Esophagus muscularis mucosa (tissue), 4 donors: ENCODE measurements around the gene LILRB5. TPM values are rescaled to one million over a fixed set of nuclear protein-coding genes. Genes with fewer than 3 reads are reported as not detected.
"Not testable (repeated sequence)": the region's sequence is repeated elsewhere in the genome, so short reads cannot be mapped to it uniquely, and the experiment has no call there.

Source experiments
- DNase-seq: peaks from one replicate; pipeline ENCODE4 v3.0.0-alpha.2; 2017; ENCODE audit errors: extremely low spot score
- H3K27ac ChIP-seq, 4 donors: fragments of 200-600 bp; sonication (generic); replicated peaks in 1 of 4; 1 replicate in 3 of 4; 2 replicates in 1 of 4; pipeline ENCODE4 v1.5.1; 2016 to 2019; ENCODE audit warnings: mild to moderate bottlenecking in 1 of 4
- H3K27me3 ChIP-seq, 4 donors: fragments of 200-600 bp; sonication (generic); one replicate each; pipeline versions ENCODE4 v1.5.1 to v1.6.0; 2016 to 2019
- H3K36me3 ChIP-seq, 4 donors: fragments of 200-600 bp; sonication (generic); one replicate each; pipeline ENCODE4 v1.5.1; 2016 to 2019
- H3K4me1 ChIP-seq, 4 donors: fragments of 200-600 bp; sonication (generic); one replicate each; pipeline ENCODE4 v1.5.1; 2016 to 2019
- H3K4me3 ChIP-seq, 4 donors: fragments of 200-600 bp; sonication (generic); 1 replicate in 2 of 4; 2 replicates in 2 of 4; pipeline ENCODE4 v1.5.1; 2016 to 2019; ENCODE audit warnings: mild to moderate bottlenecking in 4 of 4, moderate library complexity in 1 of 4
- H3K9me3 ChIP-seq, 4 donors: fragments of 200-600 bp; sonication (generic); 1 replicate in 3 of 4; 2 replicates in 1 of 4; pipeline ENCODE4 v1.5.1; 2016 to 2019
- EP300 ChIP-seq: sonication (generic); formaldehyde crosslinking; IDR thresholded peaks from one replicate; pipeline ENCODE4 v1.6.1; 2017; ENCODE audit warnings: antibody characterized with exemption
- POLR2A ChIP-seq: fragments of 450-650 bp; IDR thresholded peaks from one replicate; pipeline ENCODE4 v1.6.1; 2017; ENCODE audit warnings: antibody characterized with exemption, moderate library complexity, mild to moderate bottlenecking, low read depth
- POLR2AphosphoS5 ChIP-seq, 2 donors: sonication (generic); formaldehyde crosslinking; IDR thresholded peaks; one replicate each; pipeline ENCODE4 v1.6.1; 2017; ENCODE audit warnings: antibody characterized with exemption in 2 of 2
- WGBS: methylation state at CpG from one replicate; pipeline ENCODE4 v1.1.5; 2018; 5-methylcytosine and 5-hydroxymethylcytosine counted together
- intact Hi-C: fragments of 100-400 bp; cut with DNase I; formaldehyde crosslinking; loops from one replicate; pipeline ENCODE4 v1.15.1; 2023
- total RNA-seq, 4 donors: library from RNA; depleted of rRNA; stranded (reverse); fragments of >200 nt; gene quantifications; one replicate each; pipeline versions ENCODE4 v1.1.0 to v1.2.1, GENCODE V29; 2016
- TF ChIP-seq, protein P1 (sequence below), 3 experiments: fragments of 200-600 bp in 2 of 3; fragments of 450-650 bp in 1 of 3; sonication (generic) in 2 of 3; IDR thresholded peaks; one replicate each; pipeline ENCODE4 v1.5.1; 2017 to 2019; ENCODE audit warnings: antibody characterized with exemption in 3 of 3, mild to moderate bottlenecking in 2 of 3, moderate library complexity in 1 of 3

Gene LILRB5
- total RNA-seq, 4 donors from 2014 or later = 16.6 to 26.6 (median 21.4) TPM

DNA sequence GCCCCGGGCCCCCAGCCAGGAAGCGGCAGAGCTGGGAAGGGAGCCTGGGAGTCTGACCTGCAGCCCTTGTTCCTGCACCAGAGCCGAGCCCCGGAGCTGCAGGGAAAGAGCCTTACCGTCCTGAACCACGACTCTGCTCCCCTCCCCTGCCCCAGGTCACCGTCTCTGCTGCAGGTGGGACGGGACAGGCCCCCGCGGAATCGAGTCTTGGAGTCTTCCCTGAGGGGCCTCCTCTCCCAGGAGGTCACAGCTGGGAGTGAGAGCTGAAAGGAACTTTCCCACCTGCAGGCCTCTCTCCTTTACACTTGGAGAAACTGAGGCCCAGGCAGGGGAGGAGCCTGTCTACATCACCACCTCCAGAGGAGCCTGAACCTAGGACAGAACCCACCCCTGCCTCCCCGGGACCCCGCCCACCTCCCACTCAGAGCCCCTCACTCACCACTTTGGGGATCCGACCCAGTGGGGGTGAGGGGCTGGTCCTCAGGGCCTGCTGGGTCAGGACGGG is 20.1 kb upstream of the LILRB5 start:
- DNase-seq = not testable (repeated sequence)

DNA sequence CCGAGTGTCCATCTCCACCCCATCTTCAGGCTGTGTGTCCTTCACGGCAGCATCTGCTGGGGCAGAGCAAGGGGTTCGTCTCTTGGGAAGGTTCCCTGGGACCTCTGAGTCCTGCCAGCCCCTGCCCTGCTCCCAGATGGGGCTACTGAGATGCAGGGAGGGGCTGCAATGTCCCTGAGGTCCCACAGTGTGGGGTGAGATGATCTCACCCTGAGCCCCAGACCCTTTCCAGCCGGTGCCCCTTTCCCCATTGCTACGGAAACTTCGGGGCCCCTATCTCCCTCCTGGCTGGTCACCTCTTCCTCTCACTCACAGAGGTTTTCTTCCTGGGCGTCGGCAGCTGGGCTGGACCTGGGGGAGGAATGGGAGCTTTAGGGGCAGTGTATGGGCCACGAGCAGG is 18.9 kb upstream of the LILRB5 start:
- Histone ChIP-seq H3K4me3 (no peak overlapping the region), H3K4me1 (no peaks in the 10 kb centered on the region), H3K9me3 (no peaks in the 10 kb centered on the region), H3K27me3 (peaks cover 0 to 81% (median 0%) of the 10 kb centered on the region in 4 donors), H3K27ac (no peak overlapping the region), H3K36me3 (no peaks in the 10 kb centered on the region)
- 68% methylated on average over 8 of the region's 9 CpGs for WGBS
- DNase-seq = no peak
- intact Hi-C loops = no loop called here
- TF ChIP-seq EP300 (no peak), POLR2AphosphoS5 (IDR thresholded peaks at IDR 0.05) (no peak), POLR2A (no peak)
- TF ChIP-seq, protein P1, sequence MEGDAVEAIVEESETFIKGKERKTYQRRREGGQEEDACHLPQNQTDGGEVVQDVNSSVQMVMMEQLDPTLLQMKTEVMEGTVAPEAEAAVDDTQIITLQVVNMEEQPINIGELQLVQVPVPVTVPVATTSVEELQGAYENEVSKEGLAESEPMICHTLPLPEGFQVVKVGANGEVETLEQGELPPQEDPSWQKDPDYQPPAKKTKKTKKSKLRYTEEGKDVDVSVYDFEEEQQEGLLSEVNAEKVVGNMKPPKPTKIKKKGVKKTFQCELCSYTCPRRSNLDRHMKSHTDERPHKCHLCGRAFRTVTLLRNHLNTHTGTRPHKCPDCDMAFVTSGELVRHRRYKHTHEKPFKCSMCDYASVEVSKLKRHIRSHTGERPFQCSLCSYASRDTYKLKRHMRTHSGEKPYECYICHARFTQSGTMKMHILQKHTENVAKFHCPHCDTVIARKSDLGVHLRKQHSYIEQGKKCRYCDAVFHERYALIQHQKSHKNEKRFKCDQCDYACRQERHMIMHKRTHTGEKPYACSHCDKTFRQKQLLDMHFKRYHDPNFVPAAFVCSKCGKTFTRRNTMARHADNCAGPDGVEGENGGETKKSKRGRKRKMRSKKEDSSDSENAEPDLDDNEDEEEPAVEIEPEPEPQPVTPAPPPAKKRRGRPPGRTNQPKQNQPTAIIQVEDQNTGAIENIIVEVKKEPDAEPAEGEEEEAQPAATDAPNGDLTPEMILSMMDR (IDR thresholded peaks at IDR 0.05) = no peak

More for the DNA sequence above, 20.1 kb upstream of the LILRB5 start:
- H3K9me3 ChIP-seq, H3K4me3 ChIP-seq, H3K4me1 ChIP-seq, H3K27ac ChIP-seq, intact Hi-C loops, H3K36me3 ChIP-seq: not testable (repeated sequence)
- WGBS = 83% methylated on average over 8 of the region's 15 CpGs
- peaks cover 0 to 81% (median 0%) of the 10 kb centered on the region in 4 donors for H3K27me3 ChIP-seq

DNA sequence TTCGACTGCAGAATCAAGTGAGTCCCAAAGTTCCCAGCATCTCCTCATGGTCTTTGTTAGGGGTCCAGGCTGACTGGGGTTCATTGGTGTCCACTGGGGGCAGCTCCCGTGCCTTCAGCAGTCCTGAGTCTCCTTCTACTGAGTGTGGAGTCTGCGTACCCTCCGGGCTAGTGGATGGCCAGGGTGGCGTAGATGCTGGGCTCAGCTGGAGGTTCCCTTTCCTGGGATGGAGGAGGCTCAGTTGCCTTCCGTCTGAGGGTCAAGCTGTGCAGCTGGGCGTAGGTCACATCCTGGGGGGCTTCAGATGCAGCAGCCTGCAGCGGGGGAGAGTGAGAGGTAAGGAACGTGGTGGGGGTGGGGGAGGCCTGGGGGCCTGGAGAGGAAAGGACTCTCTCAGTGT is 17.4 kb upstream of the LILRB5 start:
- intact Hi-C loops, H3K4me3 ChIP-seq, H3K9me3 ChIP-seq, DNase-seq, H3K27ac ChIP-seq, H3K4me1 ChIP-seq, H3K36me3 ChIP-seq: not testable (repeated sequence)
- WGBS = 65% methylated on average over 5 of the region's 9 CpGs
- peaks cover 0 to 69% (median 0%) of the 10 kb centered on the region in 4 donors for H3K27me3 ChIP-seq

DNA sequence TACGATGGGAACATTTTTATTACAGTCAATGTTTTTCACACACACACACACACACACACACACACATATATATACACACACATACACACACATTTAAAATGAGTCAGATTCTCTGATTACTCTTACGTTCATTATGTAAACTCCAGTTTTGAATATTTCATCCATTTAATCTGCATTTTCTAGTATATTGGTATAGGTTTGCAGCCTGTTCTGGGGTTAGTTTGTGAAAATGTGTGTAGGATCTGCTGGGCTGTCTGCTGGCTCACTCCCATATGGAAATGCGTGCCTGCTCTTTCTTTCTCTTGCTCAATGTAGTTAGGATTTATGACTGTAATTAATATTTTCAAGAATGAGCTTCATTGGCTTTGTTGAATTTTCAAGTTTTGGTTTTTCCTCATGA is 16.7 kb upstream of the LILRB5 start:
- 73% methylated on average over 3 of the region's 3 CpGs for WGBS
- DNase-seq = no peak
- H3K9me3 ChIP-seq = no peaks in the 10 kb centered on the region
- TF ChIP-seq, protein P1 (IDR thresholded peaks at IDR 0.05) = no peak
- no peak for TF ChIP-seq EP300
- TF ChIP-seq POLR2A = no peak
- TF ChIP-seq POLR2AphosphoS5 (IDR thresholded peaks at IDR 0.05) = no peak
- no peak overlapping the region for H3K4me3 ChIP-seq
- H3K27me3 ChIP-seq = peaks cover 0 to 62% (median 0%) of the 10 kb centered on the region in 4 donors
- intact Hi-C loops = no loop called here
- H3K36me3 ChIP-seq = no peaks in the 10 kb centered on the region
- H3K4me1 ChIP-seq = no peaks in the 10 kb centered on the region
- H3K27ac ChIP-seq = no peak overlapping the region

DNA sequence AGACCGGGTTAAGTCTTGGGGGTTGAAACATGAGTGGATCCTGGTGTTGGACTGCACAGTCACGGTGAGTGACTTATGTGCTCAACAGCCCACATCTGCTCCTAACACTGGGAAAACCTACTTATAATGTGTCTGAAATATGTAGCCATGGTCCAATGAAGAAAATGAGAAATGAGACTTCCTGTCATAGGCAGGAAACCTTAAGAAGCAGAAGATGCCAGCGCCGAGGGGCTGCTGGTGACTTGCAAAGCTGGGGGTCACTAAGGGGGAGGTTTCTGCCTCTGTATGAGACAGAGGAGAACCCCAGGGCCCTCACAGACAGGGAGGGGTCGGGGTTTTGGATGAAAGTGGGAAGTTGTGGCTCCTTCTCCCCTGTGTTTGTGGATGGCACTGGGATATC is 15.1 kb upstream of the LILRB5 start:
- H3K27ac ChIP-seq, H3K4me1 ChIP-seq, intact Hi-C loops, DNase-seq, H3K4me3 ChIP-seq, H3K36me3 ChIP-seq, H3K9me3 ChIP-seq: not testable (repeated sequence)
- 45% methylated on average over 5 of the region's 5 CpGs for WGBS
- H3K27me3 ChIP-seq = peaks cover 0 to 48% (median 0%) of the 10 kb centered on the region in 4 donors

DNA sequence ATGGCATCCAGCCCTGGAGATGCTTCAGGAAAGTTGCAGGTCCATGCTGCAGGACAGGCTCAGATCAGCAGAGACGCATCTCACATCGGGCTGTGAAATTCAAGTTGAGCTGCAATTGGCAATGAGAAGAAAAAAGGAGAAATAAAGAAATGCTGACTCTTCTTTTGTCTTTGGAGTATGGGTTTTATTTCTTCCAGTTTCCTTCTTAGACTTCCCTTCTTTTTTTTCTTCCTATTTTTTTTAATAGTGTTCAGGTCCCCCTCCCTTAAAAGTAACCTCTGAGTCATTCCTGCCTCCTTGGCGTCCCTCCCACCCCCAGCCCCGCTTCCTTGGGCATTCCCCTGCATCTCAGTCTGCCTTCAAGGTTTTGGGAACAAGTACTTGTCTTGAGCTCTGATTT is 14.5 kb upstream of the LILRB5 start:
- H3K9me3 ChIP-seq, intact Hi-C loops, H3K27ac ChIP-seq, H3K36me3 ChIP-seq, DNase-seq, H3K4me1 ChIP-seq, H3K4me3 ChIP-seq: not testable (repeated sequence)
- H3K27me3 ChIP-seq = peaks cover 0 to 44% (median 0%) of the 10 kb centered on the region in 4 donors
- WGBS = 54% methylated on average over 4 of the region's 4 CpGs

DNA sequence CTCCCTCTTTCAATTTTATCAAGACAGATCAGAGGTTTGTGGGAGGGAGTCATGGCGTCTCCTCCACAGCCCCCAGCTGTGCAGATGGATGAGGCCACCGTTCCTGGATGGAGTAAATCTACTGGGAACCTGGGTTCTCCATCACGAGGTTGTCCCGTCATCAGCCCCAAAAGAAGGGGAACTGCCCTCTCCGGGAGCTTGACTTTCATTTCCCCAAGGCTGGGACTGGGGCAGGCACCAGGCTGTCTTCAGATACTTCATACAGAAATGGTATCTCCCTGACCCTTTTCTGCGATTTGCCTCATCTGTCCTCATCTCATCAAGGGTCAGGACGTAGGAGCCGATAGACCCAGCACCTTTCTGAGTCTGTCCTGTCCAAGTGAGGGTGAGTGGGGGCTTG is 14.0 kb upstream of the LILRB5 start:
- intact Hi-C loops = no loop called here
- Histone ChIP-seq H3K36me3 (no peaks in the 10 kb centered on the region), H3K27me3 (peaks cover 0 to 46% (median 0%) of the 10 kb centered on the region in 4 donors), H3K27ac (no peak overlapping the region), H3K4me3 (no peak overlapping the region), H3K4me1 (no peaks in the 10 kb centered on the region), H3K9me3 (no peaks in the 10 kb centered on the region)
- WGBS = 56% methylated on average over 8 of the region's 8 CpGs
- TF ChIP-seq POLR2AphosphoS5 (IDR thresholded peaks at IDR 0.05) (peak in 1 of 2 donors; percentile 22), POLR2A (no peak), EP300 (no peak)
- TF ChIP-seq, protein P1 (IDR thresholded peaks at IDR 0.05) = no peak
- DNase-seq = no peak
